ENCODE results near the gene ZGLP1.
A peak's percentile ranks its signal among the peaks of the same experiment; 100 is the strongest.
"Not testable (repeated sequence)": the region's sequence is repeated elsewhere in the genome, so short reads cannot be mapped to it uniquely, and the experiment has no call there.

The ZGLP1 gene

GRCh38 chr19:10292789-10293636 is 16.6 kb downstream of the ZGLP1 start:
- DNase-seq: no peak

GRCh38 chr19:10292206-10292788 is 17.3 kb downstream of the ZGLP1 start:
- peak; percentile 88 for DNase-seq

DNA sequence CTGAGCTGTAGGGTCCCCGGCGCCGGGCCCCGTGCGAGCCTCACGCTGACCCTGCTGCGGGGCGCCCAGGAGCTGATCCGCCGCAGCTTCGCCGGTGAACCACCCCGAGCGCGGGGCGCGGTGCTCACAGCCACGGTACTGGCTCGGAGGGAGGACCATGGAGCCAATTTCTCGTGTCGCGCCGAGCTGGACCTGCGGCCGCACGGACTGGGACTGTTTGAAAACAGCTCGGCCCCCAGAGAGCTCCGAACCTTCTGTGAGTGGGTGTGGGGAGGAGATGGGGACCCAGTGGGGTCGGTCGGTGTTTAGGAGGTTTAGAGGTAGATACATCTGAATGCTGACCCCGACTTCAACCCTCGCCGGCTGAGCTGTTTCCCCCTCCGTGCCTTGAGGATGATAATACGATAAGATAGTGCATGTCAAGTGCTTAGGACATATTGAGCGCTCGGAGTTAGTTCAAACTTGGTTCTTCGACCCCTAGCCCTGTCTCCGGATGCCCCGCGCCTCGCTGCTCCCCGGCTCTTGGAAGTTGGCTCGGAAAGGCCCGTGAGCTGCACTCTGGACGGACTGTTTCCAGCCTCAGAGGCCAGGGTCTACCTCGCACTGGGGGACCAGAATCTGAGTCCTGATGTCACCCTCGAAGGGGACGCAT is 17.9 kb downstream of the ZGLP1 start:
- DNase-seq: peak; percentile 69

- peak; percentile 84 for DNase-seq
These were observed 18.6 kb downstream of the ZGLP1 start for GRCh38 chr19:10290876-10291553.

GRCh38 chr19:10290357-10290875 is 19.2 kb downstream of the ZGLP1 start:
- DNase-seq: no peak

DNA sequence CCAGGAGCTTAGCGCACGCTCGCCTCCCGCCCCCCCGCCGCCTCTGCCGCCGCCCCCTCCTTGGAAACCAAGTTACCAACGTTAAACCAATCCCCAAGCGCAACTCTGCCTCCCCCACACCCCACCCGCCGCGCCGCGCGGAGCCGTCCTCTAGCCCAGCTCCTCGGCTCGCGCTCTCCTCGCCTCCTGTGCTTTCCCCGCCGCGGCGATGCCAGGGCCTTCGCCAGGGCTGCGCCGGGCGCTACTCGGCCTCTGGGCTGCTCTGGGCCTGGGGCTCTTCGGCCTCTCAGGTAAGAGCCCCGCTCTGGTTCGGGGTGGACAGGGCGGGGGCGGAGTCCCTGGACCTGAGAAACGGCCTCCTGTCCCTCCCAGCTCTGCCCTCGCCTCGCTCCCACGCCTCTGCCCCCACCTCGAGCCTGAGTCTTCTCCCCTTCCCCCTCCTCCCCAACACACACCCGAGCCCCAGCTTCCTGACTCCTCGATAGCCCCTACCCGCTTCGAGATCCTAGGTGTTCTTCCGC is 19.7 kb downstream of the ZGLP1 start, which contains the start of gene ICAM5:
Gene ICAM5, plus strand, starts transcription at position 117 of the 521 bp plus-strand sequence. Its CDS starts 92 bp downstream, at position 209.
- peak; percentile 80 for DNase-seq

- peak; percentile 88 for DNase-seq
These were observed 20.3 kb downstream of the ZGLP1 start for GRCh38 chr19:10289167-10289835.

GRCh38 chr19:10288662-10289166 is 20.9 kb downstream of the ZGLP1 start:
- DNase-seq: peak; percentile 76

GRCh38 chr19:10286803-10287737 is 22.5 kb downstream of the ZGLP1 start, which contains the start of gene ICAM4:
TSS of gene ICAM4 (plus strand) at chr19:10286955. CDS start at chr19:10287013, 58 bp downstream.
- peak; percentile 72 for DNase-seq

DNA sequence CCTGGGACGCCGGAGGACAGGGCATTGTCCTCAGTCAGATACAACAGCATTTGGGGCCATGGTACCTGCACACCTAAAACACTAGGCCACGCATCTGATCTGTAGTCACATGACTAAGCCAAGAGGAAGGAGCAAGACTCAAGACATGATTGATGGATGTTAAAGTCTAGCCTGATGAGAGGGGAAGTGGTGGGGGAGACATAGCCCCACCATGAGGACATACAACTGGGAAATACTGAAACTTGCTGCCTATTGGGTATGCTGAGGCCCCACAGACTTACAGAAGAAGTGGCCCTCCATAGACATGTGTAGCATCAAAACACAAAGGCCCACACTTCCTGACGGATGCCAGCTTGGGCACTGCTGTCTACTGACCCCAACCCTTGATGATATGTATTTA is 24.2 kb downstream of the ZGLP1 start:
- DNase-seq: no peak

DNA sequence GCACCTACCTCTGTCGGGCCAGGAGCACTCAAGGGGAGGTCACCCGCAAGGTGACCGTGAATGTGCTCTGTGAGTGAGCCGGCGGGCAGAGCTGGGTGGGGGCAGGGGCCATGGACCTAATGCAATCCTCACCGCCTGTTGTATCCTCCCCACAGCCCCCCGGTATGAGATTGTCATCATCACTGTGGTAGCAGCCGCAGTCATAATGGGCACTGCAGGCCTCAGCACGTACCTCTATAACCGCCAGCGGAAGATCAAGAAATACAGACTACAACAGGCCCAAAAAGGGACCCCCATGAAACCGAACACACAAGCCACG is 24.7 kb downstream of the ZGLP1 start:
- DNase-seq: no peak

DNA sequence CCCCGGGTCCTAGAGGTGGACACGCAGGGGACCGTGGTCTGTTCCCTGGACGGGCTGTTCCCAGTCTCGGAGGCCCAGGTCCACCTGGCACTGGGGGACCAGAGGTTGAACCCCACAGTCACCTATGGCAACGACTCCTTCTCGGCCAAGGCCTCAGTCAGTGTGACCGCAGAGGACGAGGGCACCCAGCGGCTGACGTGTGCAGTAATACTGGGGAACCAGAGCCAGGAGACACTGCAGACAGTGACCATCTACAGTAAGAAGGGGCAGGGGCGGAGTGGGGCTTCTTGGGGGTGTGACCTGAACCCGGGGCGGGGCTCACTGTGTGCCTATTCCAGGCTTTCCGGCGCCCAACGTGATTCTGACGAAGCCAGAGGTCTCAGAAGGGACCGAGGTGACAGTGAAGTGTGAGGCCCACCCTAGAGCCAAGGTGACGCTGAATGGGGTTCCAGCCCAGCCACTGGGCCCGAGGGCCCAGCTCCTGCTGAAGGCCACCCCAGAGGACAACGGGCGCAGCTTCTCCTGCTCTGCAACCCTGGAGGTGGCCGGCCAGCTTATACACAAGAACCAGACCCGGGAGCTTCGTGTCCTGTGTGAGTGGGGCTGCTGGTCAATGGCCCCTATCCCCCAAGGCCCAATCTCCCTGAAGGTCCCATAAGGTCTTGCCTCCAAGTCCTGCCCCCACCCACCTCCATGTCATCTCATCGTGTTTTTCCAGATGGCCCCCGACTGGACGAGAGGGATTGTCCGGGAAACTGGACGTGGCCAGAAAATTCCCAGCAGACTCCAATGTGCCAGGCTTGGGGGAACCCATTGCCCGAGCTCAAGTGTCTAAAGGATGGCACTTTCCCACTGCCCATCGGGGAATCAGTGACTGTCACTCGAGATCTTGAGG is 25.3 kb downstream of the ZGLP1 start:
- no peak for DNase-seq

- DNase-seq: no peak
These were observed 26.1 kb downstream of the ZGLP1 start for GRCh38 chr19:10283301-10284064.

DNA sequence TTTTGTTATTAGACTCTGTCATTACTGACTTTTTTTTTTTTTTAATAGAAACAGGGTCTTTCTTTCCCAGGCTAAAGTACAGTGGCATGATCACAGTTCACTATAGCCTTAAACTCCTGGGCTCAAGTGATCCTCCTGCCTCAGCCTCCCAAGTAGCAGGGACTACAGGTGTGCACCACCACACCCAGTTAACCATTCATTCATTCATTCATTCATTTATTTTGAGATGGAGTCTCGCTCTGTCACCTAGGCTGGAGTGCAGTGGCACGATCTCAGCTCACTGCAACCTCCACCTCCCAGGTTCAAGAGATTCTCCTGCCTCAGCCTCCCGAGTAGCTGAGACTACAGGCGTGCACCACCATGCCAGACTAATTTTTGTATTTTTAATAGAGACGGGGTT is 27.6 kb downstream of the ZGLP1 start:
- DNase-seq: not testable (repeated sequence)

DNA sequence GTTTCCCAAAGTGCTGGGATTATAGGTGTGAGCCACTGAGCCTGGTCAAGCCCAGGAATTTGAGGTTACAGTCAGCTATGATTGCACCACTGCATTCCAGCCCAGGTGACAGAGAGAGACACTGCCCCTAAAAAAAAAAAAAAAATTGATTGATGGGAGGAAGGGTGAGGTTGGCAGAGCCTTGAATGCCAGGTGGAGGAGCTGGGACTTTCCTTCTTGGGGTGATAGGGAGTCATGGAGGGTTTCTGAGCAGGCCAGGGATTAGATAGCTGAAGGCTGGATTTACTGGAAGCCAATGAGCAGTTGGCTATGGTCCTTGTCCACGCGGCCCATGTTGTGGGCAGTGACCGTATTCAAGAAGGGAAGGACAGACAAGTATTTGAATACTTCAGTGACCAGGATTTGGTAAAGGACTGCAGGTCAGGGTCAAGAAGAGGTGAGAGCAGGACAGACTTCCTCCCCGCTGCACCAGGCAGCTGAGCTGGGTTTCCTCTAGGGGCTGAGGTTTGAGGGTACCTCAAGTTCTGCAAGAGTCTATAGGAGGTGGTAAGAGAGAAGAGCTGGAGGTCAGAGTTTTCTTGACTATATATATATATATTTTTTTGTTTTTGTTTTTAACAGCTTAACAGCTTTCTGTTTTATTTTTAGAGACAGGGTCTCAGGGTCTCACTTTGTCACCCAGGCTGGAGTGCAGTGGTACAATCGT is 29.7 kb downstream of the ZGLP1 start:
- DNase-seq: no peak

DNA sequence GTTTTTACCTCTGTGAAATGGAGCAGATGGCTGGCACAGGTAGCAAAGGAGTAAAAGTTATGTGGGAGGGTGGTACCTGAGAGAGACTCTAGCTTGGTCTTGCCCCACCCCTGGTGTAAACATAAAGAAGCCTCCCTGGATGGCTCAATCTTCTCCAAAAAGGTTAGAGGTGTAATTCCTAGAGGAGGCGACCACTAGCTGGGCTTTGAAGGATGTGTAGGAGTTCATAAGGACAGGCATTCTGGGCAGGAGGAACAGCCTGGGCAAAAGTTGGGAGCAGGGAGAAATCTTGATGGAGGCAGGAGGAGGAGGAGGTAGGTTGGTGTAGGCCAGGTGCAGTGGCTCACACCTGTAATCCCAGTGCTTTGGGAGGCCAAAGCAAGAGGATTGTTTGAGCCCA is 30.7 kb downstream of the ZGLP1 start:
- no peak for DNase-seq

- DNase-seq: no peak
These were observed 31.6 kb downstream of the ZGLP1 start for GRCh38 chr19:10277795-10278589.
